Left lung (tissue), 10 donors: ENCODE results near the gene GCDH. TPM values are rescaled to one million over a fixed set of nuclear protein-coding genes. Genes with fewer than 3 reads are reported as not detected.
A peak's percentile ranks its signal among the peaks of the same experiment; 100 is the strongest.

ENCODE experiments used
- ATAC-seq: fragments of 200-7000 bp; cut with Tn5 transposase; one replicate; pipeline ENCODE4 v1.9.1; 2020; ENCODE audit warnings: moderate library complexity
- DNase-seq, 4 donors: peaks; one replicate each; pipeline ENCODE4 v3.0.0-alpha.2; 2013 to 2020
- H3K27ac ChIP-seq, 2 donors: fragments of 200-600 bp; sonication (generic) in 1 of 2; one replicate each; pipeline versions ENCODE4 v1.5.0 to v1.8.0; 2020 to 2021
- H3K27me3 ChIP-seq, 2 donors: fragments of 200-600 bp; sonication (generic) in 1 of 2; one replicate each; pipeline versions ENCODE4 v1.5.0 to v1.8.0; 2020 to 2021
- H3K36me3 ChIP-seq, 2 donors: fragments of 200-600 bp; sonication (generic) in 1 of 2; one replicate each; pipeline versions ENCODE4 v1.5.0 to v1.8.0; 2020 to 2021
- H3K4me1 ChIP-seq, 2 donors: fragments of 200-600 bp; one replicate each; pipeline ENCODE4 v1.8.0; 2021
- H3K4me3 ChIP-seq, 2 donors: fragments of 200-600 bp; sonication (generic) in 1 of 2; one replicate each; pipeline versions ENCODE4 v1.5.0 to v1.8.0; 2020 to 2021; ENCODE audit warnings: mild to moderate bottlenecking in 1 of 2
- H3K9me3 ChIP-seq, 2 donors: fragments of 200-600 bp; sonication (generic) in 1 of 2; one replicate each; pipeline versions ENCODE4 v1.5.0 to v1.8.0; 2020 to 2021
- CTCF ChIP-seq, 2 donors: fragments of 200-600 bp; sonication (generic) in 1 of 2; IDR thresholded peaks; one replicate each; pipeline versions ENCODE4 v1.5.0 to v1.8.0; 2021; ENCODE audit warnings: antibody characterized with exemption in 2 of 2
- intact Hi-C, 2 donors: fragments of 100-400 bp; cut with DNase I; formaldehyde crosslinking; loops; one replicate each; pipeline versions ENCODE4 v1.11.2 to v1.14.2; 2022
- polyA plus RNA-seq, 6 donors: library from polyadenylated mRNA; unstranded; fragments of 120-200 nt; gene quantifications; one replicate each; pipeline ENCODE4 v1.2.1, GENCODE V29; 2013; ENCODE audit not compliant: insufficient read length in 6 of 6
- total RNA-seq, 2 donors: library from RNA; stranded (reverse); fragmentation: NEBNext Ultra II Directional; extraction: Animal tissue kit (Norgen Biotek cat#: 25700); gene quantifications; one replicate each; pipeline ENCODE4 v1.2.1, GENCODE V29; 2021
- donor health status: DM: no; HTN: yes; CAD: no.
- donor health status: DM: no; HTN: no; CAD: no.

Gene GCDH
- total and polyA plus RNA-seq, 8 donors = 23.6 to 29.2 (median 26.9) TPM

GRCh38 chr19:12881172-12881808 is 9.7 kb upstream of the GCDH start, which contains the start of gene DNASE2:
Gene DNASE2, minus strand, starts transcription at chr19:12881449. Its CDS starts 74 bp downstream, at chr19:12881375.
- peaks cover 3 to 7% of the 10 kb centered on the region in 2 donors for H3K9me3 ChIP-seq
- DNase-seq (peak; percentile 91 to 98 (median 97)), ATAC-seq (peak; percentile 89)
- peak within 1 kb of the TSS; percentile 76 to 91 for H3K4me3 ChIP-seq
- intact Hi-C loops = loop anchor here in 1 of 2 donors (10.0 kb wide), 1 partner anchor 84 kb away; the partner anchor contains the start of gene DAND5
- peaks cover 0 to 24% of the 10 kb centered on the region in 2 donors for H3K27me3 ChIP-seq
- TF ChIP-seq CTCF (IDR thresholded peaks at IDR 0.05) = no peak
- peaks cover 0 to 53% of the 10 kb centered on the region in 2 donors for H3K4me1 ChIP-seq
- H3K27ac ChIP-seq = peak within 1 kb of the TSS; percentile 85 to 90
- H3K36me3 ChIP-seq = peaks cover 0 to 28% of the 10 kb centered on the region in 2 donors

GRCh38 chr19:12882589-12882988 is 8.4 kb upstream of the GCDH start:
- peak overlapping the region in 1 of 2 donors; percentile 90 for H3K27ac ChIP-seq

GRCh38 chr19:12884202-12884601 is 6.8 kb upstream of the GCDH start:
- intact Hi-C loops = loop anchor here in 1 of 2 donors (10.0 kb wide), 1 partner anchor 81 kb away; the partner anchor contains the start of gene DAND5
- DNase-seq (no peak), ATAC-seq (no peak)
- H3K27ac ChIP-seq = peak overlapping the region in 1 of 2 donors; percentile 71
- no peak overlapping the region for H3K4me3 ChIP-seq
- H3K36me3 ChIP-seq = no peaks in the 10 kb centered on the region
- peaks cover 0 to 32% of the 10 kb centered on the region in 2 donors for H3K27me3 ChIP-seq
- no peak for TF ChIP-seq CTCF (IDR thresholded peaks at IDR 0.05)
- peaks cover 0 to 53% of the 10 kb centered on the region in 2 donors for H3K4me1 ChIP-seq
- H3K9me3 ChIP-seq = peaks cover 3 to 7% of the 10 kb centered on the region in 2 donors

More at GRCh38 chr19:12882589-12882988, 8.4 kb upstream of the GCDH start:
- Histone ChIP-seq H3K9me3 (peaks cover 3 to 7% of the 10 kb centered on the region in 2 donors), H3K27me3 (peaks cover 0 to 32% of the 10 kb centered on the region in 2 donors), H3K4me3 (no peak overlapping the region), H3K36me3 (peaks cover 0 to 15% of the 10 kb centered on the region in 2 donors), H3K4me1 (peaks cover 0 to 53% of the 10 kb centered on the region in 2 donors)
- ATAC-seq (no peak), DNase-seq (no peak)
- intact Hi-C loops = loop anchor here in 1 of 2 donors (10.0 kb wide), 1 partner anchor 82 kb away; the partner anchor contains the start of gene DAND5
- no peak for TF ChIP-seq CTCF (IDR thresholded peaks at IDR 0.05)

GRCh38 chr19:12884627-12884925 is 6.4 kb upstream of the GCDH start:
- Histone ChIP-seq H3K9me3 (peaks cover 3 to 7% of the 10 kb centered on the region in 2 donors), H3K27me3 (peaks cover 0 to 32% of the 10 kb centered on the region in 2 donors), H3K36me3 (no peaks in the 10 kb centered on the region), H3K27ac (peak overlapping the region in 1 of 2 donors; percentile 29), H3K4me3 (peak overlapping the region in 1 of 2 donors; percentile 48), H3K4me1 (peaks cover 0 to 53% of the 10 kb centered on the region in 2 donors)
- intact Hi-C loops = loop anchor here in 1 of 2 donors (10.0 kb wide), 1 partner anchor 80 kb away; the partner anchor contains the start of gene DAND5
- DNase-seq = no peak
- no peak for TF ChIP-seq CTCF (IDR thresholded peaks at IDR 0.05)
- no peak for ATAC-seq
